Islet of Langerhans (tissue), 1 donor: ENCODE data around the gene CHKB.
"Not testable (repeated sequence)": the region's sequence is repeated elsewhere in the genome, so short reads cannot be mapped to it uniquely, and the experiment has no call there.

ENCODE experiments used
- FAIRE-seq: peaks from one replicate; lab custom pipeline; 2011; peaks lifted over from hg19 to GRCh38; lab: Jason Lieb, UNC

Gene CHKB

GRCh38 chr22:50611341-50612060, 28.9 kb upstream of the CHKB start:
- no peak for FAIRE-seq

- no peak for FAIRE-seq
These were observed 27.9 kb upstream of the CHKB start for GRCh38 chr22:50610581-50610980.

GRCh38 chr22:50610041-50610451, 27.4 kb upstream of the CHKB start:
- no peak for FAIRE-seq

GRCh38 chr22:50609599-50609998, 26.9 kb upstream of the CHKB start:
- no peak for FAIRE-seq

GRCh38 chr22:50608996-50609395, 26.3 kb upstream of the CHKB start:
- FAIRE-seq, result no peak

- FAIRE-seq, result not testable (repeated sequence)
These were observed 25.6 kb upstream of the CHKB start for GRCh38 chr22:50608058-50608840.

GRCh38 chr22:50607659-50608020, 25.0 kb upstream of the CHKB start:
- no peak for FAIRE-seq

- FAIRE-seq, result no peak
These were observed 24.5 kb upstream of the CHKB start for GRCh38 chr22:50606946-50607658.

GRCh38 chr22:50606165-50606945, 23.7 kb upstream of the CHKB start:
- FAIRE-seq, result no peak

GRCh38 chr22:50605613-50606074, 23.0 kb upstream of the CHKB start:
- no peak for FAIRE-seq

GRCh38 chr22:50605002-50605612, 22.5 kb upstream of the CHKB start:
- FAIRE-seq, result no peak

GRCh38 chr22:50604256-50605001, 21.8 kb upstream of the CHKB start:
- no peak for FAIRE-seq

GRCh38 chr22:50603511-50604255, 21.0 kb upstream of the CHKB start:
- no peak for FAIRE-seq

GRCh38 chr22:50602338-50602700, 19.7 kb upstream of the CHKB start:
- no peak for FAIRE-seq

GRCh38 chr22:50601669-50602337, 19.2 kb upstream of the CHKB start:
- FAIRE-seq, result no peak

GRCh38 chr22:50600967-50601668, 18.5 kb upstream of the CHKB start:
- FAIRE-seq, result no peak

GRCh38 chr22:50600538-50600937, 17.9 kb upstream of the CHKB start, which contains the start of gene MAPK8IP2:
Gene MAPK8IP2 (plus strand): TSS chr22:50600793. CDS start chr22:50600819, 26 bp downstream.
- FAIRE-seq, result no peak

- no peak for FAIRE-seq
These were observed 17.3 kb upstream of the CHKB start for GRCh38 chr22:50599816-50600455.

GRCh38 chr22:50597097-50597496, 14.4 kb upstream of the CHKB start:
- no peak for FAIRE-seq
